Upper lobe of left lung (tissue), 6 donors: ENCODE measurements around the gene XRN2. TPM values are rescaled to one million over a fixed set of nuclear protein-coding genes. Genes with fewer than 3 reads are reported as not detected.

Experiments used
- ATAC-seq, 2 donors: fragments of 200-7000 bp; cut with Tn5 transposase; one replicate each; pipeline ENCODE4 v1.9.1; 2022; ENCODE audit warnings: mild to moderate bottlenecking in 2 of 2, moderate library complexity in 2 of 2; ENCODE audit not compliant: low FRiP score in 2 of 2
- DNase-seq, 2 donors: peaks; one replicate each; pipeline ENCODE4 v3.0.0-alpha.2; 2019 to 2020
- H3K27ac ChIP-seq, 4 donors: fragments of 200-600 bp; sonication (generic); one replicate each; pipeline ENCODE4 v1.5.1; 2016 to 2019
- H3K27me3 ChIP-seq, 4 donors: fragments of 200-600 bp; sonication (generic); one replicate each; pipeline ENCODE4 v1.5.1; 2017 to 2019
- H3K36me3 ChIP-seq, 4 donors: fragments of 200-600 bp; sonication (generic); one replicate each; pipeline ENCODE4 v1.5.1; 2016 to 2019
- H3K4me1 ChIP-seq, 4 donors: fragments of 200-600 bp; sonication (generic); one replicate each; pipeline ENCODE4 v1.5.1; 2018 to 2019
- H3K4me3 ChIP-seq, 4 donors: fragments of 200-600 bp; sonication (generic); one replicate each; pipeline ENCODE4 v1.5.1; 2017 to 2019; ENCODE audit warnings: mild to moderate bottlenecking in 2 of 4, moderate library complexity in 1 of 4
- H3K9me3 ChIP-seq, 4 donors: fragments of 200-600 bp; sonication (generic); one replicate each; pipeline ENCODE4 v1.5.1; 2018 to 2019
- EP300 ChIP-seq, 4 donors: sonication (generic); formaldehyde crosslinking; IDR thresholded peaks; one replicate each; pipeline ENCODE4 v1.5.1; 2017; ENCODE audit warnings: antibody characterized with exemption in 4 of 4, control low read depth in 2 of 4
- POLR2A ChIP-seq, 4 donors: fragments of 450-650 bp; IDR thresholded peaks; one replicate each; pipeline ENCODE4 v1.5.1; 2016 to 2017; ENCODE audit warnings: antibody characterized with exemption in 4 of 4, mild to moderate bottlenecking in 2 of 4
- POLR2AphosphoS5 ChIP-seq, 2 donors: sonication (generic); formaldehyde crosslinking; IDR thresholded peaks; one replicate each; pipeline ENCODE4 v1.5.1; 2017; ENCODE audit warnings: antibody characterized with exemption in 2 of 2
- WGBS, 2 donors: methylation state at CpG; one replicate each; pipeline ENCODE4 v1.1.5; 2017 to 2018; 5-methylcytosine and 5-hydroxymethylcytosine counted together
- total RNA-seq, 6 donors: library from RNA; depleted of rRNA in 4 of 6; stranded (reverse); fragments of >200 nt in 4 of 6; gene quantifications; one replicate each; pipeline versions ENCODE4 v1.1.0 to v1.2.1, GENCODE V29; 2016 to 2021
- TF ChIP-seq, protein P1 (sequence below), 6 experiments: fragments of 450-650 bp in 4 of 6; fragments of 200-600 bp in 2 of 6; sonication (generic) in 2 of 6; IDR thresholded peaks; one replicate each; pipeline ENCODE4 v1.5.1; 2016 to 2019; ENCODE audit warnings: antibody characterized with exemption in 6 of 6
- donor health status: DM: no; HTN: no; CAD: no; lungs with moderate emphysema.
- donor health status: DM: no; HTN: yes; CAD: no; lungs with severe emphysema.

XRN2 gene
- total RNA-seq, 6 donors from 2014 or later, result 38.3 to 70.5 (median 55.0) TPM

DNA sequence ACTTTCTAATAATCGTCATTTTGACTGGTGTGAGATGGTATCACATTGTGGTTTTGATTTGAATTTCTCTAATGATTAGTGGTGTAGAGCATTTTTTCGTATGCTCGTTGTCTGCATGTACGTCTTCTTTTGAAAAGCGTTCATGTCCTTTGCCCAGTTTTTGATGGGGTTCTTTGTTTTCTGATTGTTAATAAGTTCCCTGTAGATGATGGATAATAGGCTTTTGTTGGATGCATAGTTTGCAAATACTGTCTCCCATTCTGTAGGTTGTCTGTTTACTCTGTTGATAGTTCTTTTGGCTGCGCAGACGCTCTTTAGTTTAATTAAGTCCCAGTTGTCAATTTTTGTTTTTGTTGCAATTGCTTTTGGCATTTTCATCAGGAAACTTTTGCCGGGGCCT is 32.3 kb upstream of the XRN2 start:
- no peaks in the 10 kb centered on the region for H3K4me1 ChIP-seq
- H3K36me3 ChIP-seq, result no peaks in the 10 kb centered on the region
- H3K27me3 ChIP-seq, result no peaks in the 10 kb centered on the region
- H3K9me3 ChIP-seq, result peaks cover 0 to 6% (median 0%) of the 10 kb centered on the region in 4 donors
- ATAC-seq, result no peak
- no peak overlapping the region for H3K4me3 ChIP-seq
- no peak overlapping the region for H3K27ac ChIP-seq
- no peak for DNase-seq
- WGBS, 2 donors, result 88 to 90% methylated on average over 8 of the region's 8 CpGs
- TF ChIP-seq POLR2AphosphoS5 (IDR thresholded peaks at IDR 0.05), result no peak
- TF ChIP-seq POLR2A (IDR thresholded peaks at IDR 0.05), result no peak
- TF ChIP-seq EP300 (IDR thresholded peaks at IDR 0.05), result no peak
- TF ChIP-seq, protein P1, sequence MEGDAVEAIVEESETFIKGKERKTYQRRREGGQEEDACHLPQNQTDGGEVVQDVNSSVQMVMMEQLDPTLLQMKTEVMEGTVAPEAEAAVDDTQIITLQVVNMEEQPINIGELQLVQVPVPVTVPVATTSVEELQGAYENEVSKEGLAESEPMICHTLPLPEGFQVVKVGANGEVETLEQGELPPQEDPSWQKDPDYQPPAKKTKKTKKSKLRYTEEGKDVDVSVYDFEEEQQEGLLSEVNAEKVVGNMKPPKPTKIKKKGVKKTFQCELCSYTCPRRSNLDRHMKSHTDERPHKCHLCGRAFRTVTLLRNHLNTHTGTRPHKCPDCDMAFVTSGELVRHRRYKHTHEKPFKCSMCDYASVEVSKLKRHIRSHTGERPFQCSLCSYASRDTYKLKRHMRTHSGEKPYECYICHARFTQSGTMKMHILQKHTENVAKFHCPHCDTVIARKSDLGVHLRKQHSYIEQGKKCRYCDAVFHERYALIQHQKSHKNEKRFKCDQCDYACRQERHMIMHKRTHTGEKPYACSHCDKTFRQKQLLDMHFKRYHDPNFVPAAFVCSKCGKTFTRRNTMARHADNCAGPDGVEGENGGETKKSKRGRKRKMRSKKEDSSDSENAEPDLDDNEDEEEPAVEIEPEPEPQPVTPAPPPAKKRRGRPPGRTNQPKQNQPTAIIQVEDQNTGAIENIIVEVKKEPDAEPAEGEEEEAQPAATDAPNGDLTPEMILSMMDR (IDR thresholded peaks at IDR 0.05), result no peak

DNA sequence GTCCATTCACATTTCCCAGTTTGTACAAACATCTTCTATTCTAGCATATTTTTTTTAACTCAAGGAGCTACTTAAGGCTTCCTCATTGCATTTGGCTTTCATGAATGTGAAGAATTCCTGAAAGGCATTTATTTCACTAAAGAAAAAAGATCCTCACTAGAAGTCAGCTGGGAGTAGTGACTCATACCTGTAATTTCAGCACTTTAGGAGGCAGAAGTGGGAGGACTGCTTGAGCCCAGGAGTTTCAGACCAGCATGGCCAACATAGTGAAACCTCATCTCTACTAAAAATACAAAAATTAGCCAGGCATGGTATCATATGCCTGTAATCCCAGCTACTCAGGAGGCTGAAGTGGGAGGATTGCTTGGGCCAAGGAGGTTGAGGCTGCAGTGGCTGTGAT is 30.9 kb upstream of the XRN2 start:
- no peak overlapping the region for H3K27ac ChIP-seq
- no peaks in the 10 kb centered on the region for H3K27me3 ChIP-seq
- no peaks in the 10 kb centered on the region for H3K36me3 ChIP-seq
- DNase-seq, result no peak
- H3K9me3 ChIP-seq, result no peaks in the 10 kb centered on the region
- H3K4me1 ChIP-seq, result no peaks in the 10 kb centered on the region
- no peak overlapping the region for H3K4me3 ChIP-seq
- TF ChIP-seq, protein P1 (IDR thresholded peaks at IDR 0.05), result no peak
- TF ChIP-seq EP300 (IDR thresholded peaks at IDR 0.05) (no peak), POLR2A (IDR thresholded peaks at IDR 0.05) (no peak), POLR2AphosphoS5 (IDR thresholded peaks at IDR 0.05) (no peak)
- no peak for ATAC-seq

DNA sequence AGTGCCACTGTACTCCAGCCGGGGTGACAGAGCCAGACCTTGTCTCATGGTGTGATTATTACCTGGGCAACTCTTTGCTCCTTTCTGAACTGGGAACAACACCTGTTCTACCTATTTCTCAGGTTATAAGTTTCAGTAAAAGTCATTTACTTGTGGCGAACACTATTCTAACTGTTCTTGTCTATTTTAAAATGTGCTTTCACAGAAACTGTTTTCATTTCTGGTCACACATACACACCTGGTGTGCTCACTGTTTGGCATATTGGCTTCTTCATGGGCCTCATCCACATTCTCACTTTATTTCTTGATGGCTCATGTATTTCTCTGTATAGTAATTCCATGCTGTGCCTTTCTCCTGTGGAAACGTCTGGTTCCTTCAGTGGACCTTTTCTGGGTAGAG is 30.5 kb upstream of the XRN2 start:
- H3K4me1 ChIP-seq, result no peaks in the 10 kb centered on the region
- no peaks in the 10 kb centered on the region for H3K36me3 ChIP-seq
- no peaks in the 10 kb centered on the region for H3K9me3 ChIP-seq
- DNase-seq (no peak), ATAC-seq (no peak)
- H3K27ac ChIP-seq, result no peak overlapping the region
- WGBS, 2 donors, result 87 to 88% methylated on average over 2 to 3 of the region's 3 CpGs
- TF ChIP-seq POLR2AphosphoS5 (IDR thresholded peaks at IDR 0.05) (no peak), POLR2A (IDR thresholded peaks at IDR 0.05) (no peak), EP300 (IDR thresholded peaks at IDR 0.05) (no peak)
- TF ChIP-seq, protein P1 (IDR thresholded peaks at IDR 0.05), result no peak
- no peaks in the 10 kb centered on the region for H3K27me3 ChIP-seq
- no peak overlapping the region for H3K4me3 ChIP-seq

DNA sequence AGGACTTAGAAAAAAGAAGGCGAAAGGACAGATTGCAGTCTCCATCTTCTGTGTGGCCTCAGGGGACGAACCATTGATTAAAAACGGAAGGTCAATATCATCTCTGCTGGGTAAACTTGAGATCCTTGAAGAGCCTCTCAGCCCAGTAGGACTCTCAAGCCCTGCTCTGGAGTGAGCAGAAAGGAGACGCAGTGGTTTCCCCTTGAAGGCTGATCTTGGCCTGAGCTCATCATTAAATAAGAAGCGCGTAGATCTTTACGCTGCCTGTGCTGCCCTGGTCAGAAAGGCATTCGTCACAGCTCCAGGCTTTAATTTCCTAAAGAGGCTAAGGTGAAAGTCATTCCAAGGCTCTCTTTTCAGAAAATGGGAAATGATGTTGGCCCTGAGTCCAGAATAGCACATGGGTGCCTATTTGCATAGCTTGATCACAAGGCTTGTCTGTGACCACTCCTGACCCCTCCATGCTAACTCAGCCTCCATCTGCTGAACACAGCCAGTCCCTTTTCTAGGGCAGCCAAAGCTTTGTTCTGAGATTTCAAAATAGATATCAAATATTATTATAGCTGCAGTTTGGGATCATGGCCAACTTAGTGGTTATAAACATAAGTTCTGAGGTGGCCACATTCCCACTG is 29.3 kb upstream of the XRN2 start:
- Histone ChIP-seq H3K4me3 (no peak overlapping the region), H3K27me3 (no peaks in the 10 kb centered on the region), H3K9me3 (no peaks in the 10 kb centered on the region), H3K36me3 (no peaks in the 10 kb centered on the region), H3K27ac (no peak overlapping the region), H3K4me1 (no peaks in the 10 kb centered on the region)
- WGBS, 2 donors, result 60 to 76% methylated on average over 8 of the region's 8 CpGs
- TF ChIP-seq EP300 (IDR thresholded peaks at IDR 0.05) (no peak), POLR2AphosphoS5 (IDR thresholded peaks at IDR 0.05) (no peak), POLR2A (IDR thresholded peaks at IDR 0.05) (no peak)
- TF ChIP-seq, protein P1 (IDR thresholded peaks at IDR 0.05), result no peak
- DNase-seq, result no peak
- ATAC-seq, result no peak

DNA sequence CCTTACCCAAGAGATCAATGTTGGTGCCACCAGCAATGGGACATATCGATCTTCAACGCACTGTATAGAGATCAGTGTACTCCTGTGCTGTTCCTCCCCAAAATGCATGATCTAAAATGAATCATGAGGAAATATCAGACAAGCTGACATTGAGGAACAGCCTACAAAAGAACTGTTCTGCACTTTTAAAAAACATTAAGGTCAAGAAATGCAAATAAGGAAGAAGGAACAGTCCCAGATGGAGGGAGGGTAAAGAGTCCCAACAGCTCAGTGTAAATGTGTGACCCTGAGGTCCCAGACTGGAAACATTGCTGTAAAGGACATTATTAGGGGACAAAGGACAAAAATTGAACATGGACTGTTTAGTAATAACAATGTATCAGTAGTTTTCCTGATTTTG is 24.3 kb upstream of the XRN2 start:
- ATAC-seq, result no peak
- TF ChIP-seq, protein P1 (IDR thresholded peaks at IDR 0.05), result no peak
- WGBS, 2 donors, result 96 to 98% methylated on average over 2 of the region's 2 CpGs

More for the DNA sequence above, 24.3 kb upstream of the XRN2 start:
- no peak overlapping the region for H3K27ac ChIP-seq
- H3K4me1 ChIP-seq, result no peaks in the 10 kb centered on the region
- no peak overlapping the region for H3K4me3 ChIP-seq
- no peaks in the 10 kb centered on the region for H3K9me3 ChIP-seq
- no peaks in the 10 kb centered on the region for H3K27me3 ChIP-seq
- H3K36me3 ChIP-seq, result no peaks in the 10 kb centered on the region
- DNase-seq, result no peak
